NCI-H2107 treated with DMSO at 0.1 percent for 48 hours (cell line): ENCODE data around the gene SDR39U1.

Experiments
- DNase-seq: peaks from one replicate; lab custom pipeline; 2025; ENCODE audit not compliant: unreplicated experiment; lab: John Stamatoyannopoulos, UW

SDR39U1 gene

GRCh38 chr14:24414077-24414476, 28.5 kb downstream of the SDR39U1 start:
- DNase-seq: no peak

GRCh38 chr14:24411443-24412389, 30.9 kb downstream of the SDR39U1 start:
- DNase-seq: peak; percentile 32

GRCh38 chr14:24409956-24410355, 32.6 kb downstream of the SDR39U1 start:
- no peak for DNase-seq

- DNase-seq: no peak
Measured at GRCh38 chr14:24409192-24409591, 33.4 kb downstream of the SDR39U1 start.

- DNase-seq: no peak
Measured at GRCh38 chr14:24408764-24409163, 33.8 kb downstream of the SDR39U1 start.

GRCh38 chr14:24407608-24408325, 34.8 kb downstream of the SDR39U1 start:
- no peak for DNase-seq

GRCh38 chr14:24406416-24406815, 36.2 kb downstream of the SDR39U1 start:
- no peak for DNase-seq

- DNase-seq: no peak
Measured at GRCh38 chr14:24404814-24405213, 37.8 kb downstream of the SDR39U1 start.

- DNase-seq: no peak
Measured at GRCh38 chr14:24403294-24403998, 39.1 kb downstream of the SDR39U1 start.

- DNase-seq: no peak
Measured at GRCh38 chr14:24401810-24402702, 40.5 kb downstream of the SDR39U1 start.

- no peak for DNase-seq
Measured at GRCh38 chr14:24399999-24400718, 42.4 kb downstream of the SDR39U1 start.

- no peak for DNase-seq
Measured at GRCh38 chr14:24399447-24399822, 43.1 kb downstream of the SDR39U1 start.

GRCh38 chr14:24398653-24399446, 43.7 kb downstream of the SDR39U1 start, which contains the start of gene NYNRIN:
NYNRIN (plus strand) TSS chr14:24399003; CDS start chr14:24399247, 244 bp downstream.
- DNase-seq: no peak

GRCh38 chr14:24398293-24398652, 44.3 kb downstream of the SDR39U1 start:
- DNase-seq: no peak

GRCh38 chr14:24397639-24398292, 44.8 kb downstream of the SDR39U1 start:
- DNase-seq: no peak

GRCh38 chr14:24395609-24396582, 46.7 kb downstream of the SDR39U1 start:
- no peak for DNase-seq

GRCh38 chr14:24394275-24394674, 48.3 kb downstream of the SDR39U1 start:
- DNase-seq: no peak
